ENCODE results near the gene ARHGAP19.

The ARHGAP19 gene, protein sequence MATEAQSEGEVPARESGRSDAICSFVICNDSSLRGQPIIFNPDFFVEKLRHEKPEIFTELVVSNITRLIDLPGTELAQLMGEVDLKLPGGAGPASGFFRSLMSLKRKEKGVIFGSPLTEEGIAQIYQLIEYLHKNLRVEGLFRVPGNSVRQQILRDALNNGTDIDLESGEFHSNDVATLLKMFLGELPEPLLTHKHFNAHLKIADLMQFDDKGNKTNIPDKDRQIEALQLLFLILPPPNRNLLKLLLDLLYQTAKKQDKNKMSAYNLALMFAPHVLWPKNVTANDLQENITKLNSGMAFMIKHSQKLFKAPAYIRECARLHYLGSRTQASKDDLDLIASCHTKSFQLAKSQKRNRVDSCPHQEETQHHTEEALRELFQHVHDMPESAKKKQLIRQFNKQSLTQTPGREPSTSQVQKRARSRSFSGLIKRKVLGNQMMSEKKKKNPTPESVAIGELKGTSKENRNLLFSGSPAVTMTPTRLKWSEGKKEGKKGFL

DNA sequence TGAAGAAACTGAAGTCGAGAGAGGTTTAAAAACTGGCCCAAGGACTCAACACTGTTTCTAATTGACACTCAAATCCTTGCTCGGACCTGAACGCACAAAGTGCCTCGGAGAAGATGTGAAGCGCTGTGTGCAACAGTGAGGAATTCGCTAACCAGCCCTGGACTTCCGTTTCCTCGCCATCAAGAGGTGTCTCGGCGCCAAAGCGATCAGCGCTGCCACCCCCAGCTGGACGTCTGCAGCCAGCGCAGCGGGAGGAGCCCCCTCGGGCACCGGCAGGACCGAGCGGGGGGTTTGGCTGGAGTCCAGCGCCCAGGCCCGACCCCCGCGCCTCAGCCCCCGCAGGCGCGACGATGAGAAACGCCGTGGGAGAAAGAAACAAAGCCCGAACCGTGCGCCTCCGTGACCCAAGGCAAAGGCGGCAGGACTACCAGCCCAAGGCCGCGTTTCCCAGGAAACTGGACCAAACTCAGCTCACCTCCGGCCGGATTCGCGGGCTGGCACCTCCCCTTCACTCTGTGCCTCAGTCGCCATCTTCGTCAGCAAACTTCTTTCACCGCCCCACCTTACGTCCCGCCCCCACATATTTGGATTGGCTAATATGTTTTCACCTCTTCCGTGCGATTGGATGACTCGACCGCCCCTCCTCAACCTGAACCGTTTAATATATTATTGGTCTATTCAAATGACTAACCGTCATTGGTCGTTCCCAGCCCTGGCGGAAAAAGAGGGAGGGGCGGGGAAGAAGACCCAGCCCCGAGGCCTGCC lies at the start of gene ARHGAP19:
Gene ARHGAP19 (minus strand): TSS at position 541 of the 765 bp plus-strand sequence. CDS start 10 bp downstream, at position 531.
- Mint-ChIP-seq H3K27me3 (no peaks in the 10 kb centered on the region), H3K4me1 (ENCODE audit: low read depth) (peaks cover 17% of the 10 kb centered on the region), H3K4me3 (peak within 1 kb of the TSS; percentile 90), H3K36me3 (no peaks in the 10 kb centered on the region), H3K9me3 (ENCODE audit: low read depth) (no peaks in the 10 kb centered on the region), H3K27ac (peak within 1 kb of the TSS; percentile 72)

DNA sequence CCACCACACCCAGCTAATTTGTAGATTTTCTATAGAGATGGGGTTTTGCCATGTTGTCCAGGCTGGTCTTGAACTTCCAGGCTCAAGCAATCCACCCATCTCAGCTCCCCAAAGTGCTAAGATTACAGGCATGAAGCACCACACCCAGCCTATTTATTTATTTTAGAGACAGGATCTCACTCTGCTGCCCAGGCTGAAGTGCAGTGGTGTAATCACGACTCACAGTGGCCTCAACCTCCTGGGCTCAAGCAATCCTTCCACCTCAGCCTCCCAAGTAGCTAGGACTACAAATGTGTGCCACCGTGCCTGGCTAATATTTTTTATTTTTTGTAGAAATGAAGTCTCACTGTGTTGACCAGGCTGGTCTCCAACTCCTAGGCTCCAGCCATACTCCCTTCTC lies 49.0 kb upstream of the ARHGAP19 start:
- H3K27ac Mint-ChIP-seq = no peak overlapping the region
- H3K4me3 Mint-ChIP-seq = no peak overlapping the region

DNA sequence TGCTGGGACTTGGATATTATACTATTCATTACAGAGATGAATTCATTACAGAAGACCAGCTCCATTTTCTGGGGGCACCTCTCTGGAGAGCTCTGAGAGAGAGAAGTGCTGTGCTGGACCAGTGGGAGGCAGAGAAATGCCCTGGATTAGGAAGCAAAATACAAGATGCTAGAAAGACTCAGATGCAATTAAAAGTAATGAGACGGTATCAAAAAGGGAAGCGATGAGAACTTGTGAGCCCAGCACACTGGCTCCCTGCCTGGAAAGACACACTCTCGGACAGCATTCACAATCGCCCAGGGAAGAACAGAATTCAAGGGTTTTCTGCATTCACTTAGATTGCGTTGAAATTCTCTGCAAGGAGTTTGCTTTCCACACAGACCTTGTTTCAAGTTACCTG lies 45.6 kb upstream of the ARHGAP19 start:
- Mint-ChIP-seq H3K36me3 (no peaks in the 10 kb centered on the region), H3K4me1 (ENCODE audit: low read depth) (peaks cover 12% of the 10 kb centered on the region), H3K4me3 (no peak overlapping the region), H3K27me3 (no peaks in the 10 kb centered on the region), H3K27ac (no peak overlapping the region), H3K9me3 (ENCODE audit: low read depth) (no peaks in the 10 kb centered on the region)

More for the DNA sequence above, 49.0 kb upstream of the ARHGAP19 start:
- Mint-ChIP-seq H3K36me3 (no peaks in the 10 kb centered on the region), H3K27me3 (no peaks in the 10 kb centered on the region), H3K9me3 (ENCODE audit: low read depth) (no peaks in the 10 kb centered on the region), H3K4me1 (ENCODE audit: low read depth) (peaks cover 2% of the 10 kb centered on the region)

DNA sequence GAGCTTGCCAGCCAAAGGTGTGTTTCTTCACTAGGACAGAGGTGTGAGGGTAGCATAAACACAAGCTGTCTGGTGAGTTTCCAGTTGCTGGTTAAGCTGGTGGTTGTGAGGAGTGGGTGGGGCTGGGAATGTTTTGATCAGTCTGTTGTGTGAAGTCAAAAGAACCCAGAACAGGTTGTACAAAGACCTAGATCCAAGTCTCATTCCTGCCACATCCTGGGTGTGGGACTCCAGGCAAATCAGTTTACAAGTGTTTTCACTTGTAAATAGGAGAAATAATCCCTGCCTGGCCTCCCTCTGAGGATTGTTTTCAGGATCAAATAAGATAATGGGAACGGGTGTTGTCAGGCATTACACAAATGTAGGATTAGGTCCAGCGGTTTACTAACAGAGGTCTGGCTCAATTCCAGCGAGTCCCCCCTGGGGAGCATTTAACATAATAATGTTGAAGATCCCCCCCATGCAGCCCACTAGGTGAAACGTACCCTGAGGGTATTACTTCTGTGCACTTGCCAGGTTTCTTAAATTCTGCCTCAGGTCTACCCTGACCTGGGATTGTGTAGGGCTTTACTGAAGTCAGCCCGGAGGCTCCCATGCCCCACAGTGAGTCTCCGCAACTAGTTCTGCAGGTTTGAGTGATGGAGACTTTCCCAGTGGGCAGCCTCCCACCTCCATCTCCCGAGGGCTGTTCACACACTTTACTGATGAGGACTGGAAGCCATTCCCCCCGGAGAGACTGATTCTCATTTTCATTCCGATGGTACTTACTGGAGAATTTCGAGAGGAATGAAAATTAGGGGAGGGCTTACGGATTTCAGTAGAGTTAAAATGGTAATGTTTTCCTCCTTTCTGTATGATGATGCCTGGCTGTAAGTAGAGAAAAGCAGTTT lies 44.8 kb upstream of the ARHGAP19 start:
- no peaks in the 10 kb centered on the region for H3K27me3 Mint-ChIP-seq
- H3K36me3 Mint-ChIP-seq = no peaks in the 10 kb centered on the region
- H3K27ac Mint-ChIP-seq = peak overlapping the region; percentile 16
- H3K9me3 Mint-ChIP-seq (ENCODE audit: low read depth) = no peaks in the 10 kb centered on the region
- no peak overlapping the region for H3K4me3 Mint-ChIP-seq
- H3K4me1 Mint-ChIP-seq (ENCODE audit: low read depth) = peaks cover 21% of the 10 kb centered on the region

DNA sequence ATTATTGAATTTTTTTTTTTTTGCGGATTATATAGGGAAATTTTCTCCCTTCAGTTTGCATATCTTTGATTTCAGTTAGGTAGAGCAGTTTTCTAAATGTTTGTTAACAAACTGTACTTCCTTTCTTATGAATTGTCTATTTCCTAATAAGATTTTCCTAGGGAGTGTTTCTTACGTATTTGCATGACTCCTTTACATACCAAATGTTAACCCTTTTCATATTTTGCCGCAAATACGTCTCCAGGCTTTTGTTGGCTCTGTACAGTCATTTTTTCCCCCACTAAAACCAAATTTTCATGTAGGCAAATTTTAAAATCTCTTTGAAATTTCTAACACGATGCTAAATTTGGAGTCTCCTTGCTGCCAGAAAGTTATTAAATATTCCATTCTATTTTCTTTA lies 44.0 kb upstream of the ARHGAP19 start:
- H3K9me3 Mint-ChIP-seq (ENCODE audit: low read depth) = no peaks in the 10 kb centered on the region
- H3K4me1 Mint-ChIP-seq (ENCODE audit: low read depth) = peaks cover 27% of the 10 kb centered on the region
- no peaks in the 10 kb centered on the region for H3K27me3 Mint-ChIP-seq
- peak overlapping the region; percentile 16 for H3K27ac Mint-ChIP-seq
- H3K4me3 Mint-ChIP-seq = peak overlapping the region; percentile 77
- no peaks in the 10 kb centered on the region for H3K36me3 Mint-ChIP-seq

DNA sequence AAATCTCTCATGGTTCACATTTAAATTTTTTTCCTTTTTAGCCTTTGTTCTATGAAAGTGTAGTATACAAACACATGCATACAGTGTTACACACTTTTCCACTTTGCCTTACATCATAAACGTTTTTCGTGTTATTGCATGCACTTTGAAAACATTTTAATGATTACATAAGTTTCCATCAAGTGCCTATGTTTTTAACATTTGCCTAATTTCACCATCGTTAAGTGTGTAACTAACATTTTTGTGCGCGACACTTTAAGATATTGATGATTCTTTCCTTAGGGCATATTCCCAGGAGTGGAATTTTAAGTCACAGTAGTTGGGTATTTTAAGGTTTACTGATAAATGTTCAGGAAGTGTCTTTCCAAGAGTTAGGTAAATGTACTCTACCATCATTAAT lies 43.6 kb upstream of the ARHGAP19 start:
- Mint-ChIP-seq H3K4me1 (ENCODE audit: low read depth) (peaks cover 31% of the 10 kb centered on the region), H3K27ac (peak overlapping the region; percentile 81), H3K4me3 (peak overlapping the region; percentile 77), H3K36me3 (no peaks in the 10 kb centered on the region), H3K27me3 (no peaks in the 10 kb centered on the region), H3K9me3 (ENCODE audit: low read depth) (no peaks in the 10 kb centered on the region)

DNA sequence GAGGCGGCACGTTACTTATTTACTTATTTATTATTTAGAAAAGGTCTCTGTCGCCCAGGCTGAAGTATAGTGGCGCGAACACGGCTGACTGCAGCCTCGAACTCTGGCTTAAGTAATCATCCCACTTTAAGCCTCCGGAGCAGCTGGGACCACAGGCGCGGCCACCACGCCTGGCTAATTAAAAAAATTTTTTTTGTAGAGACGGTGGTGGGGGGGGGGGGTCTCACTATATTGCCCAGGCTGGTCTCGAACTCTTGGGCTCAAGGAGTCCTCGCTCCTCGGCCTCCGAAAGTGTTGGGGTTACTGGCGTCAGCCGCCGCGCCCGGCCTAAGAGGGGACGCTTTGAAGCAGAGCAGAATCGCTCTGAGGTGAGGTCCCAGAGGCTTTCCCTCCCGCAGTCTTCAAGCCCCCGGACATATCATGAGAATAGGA lies 42.8 kb upstream of the ARHGAP19 start:
- Mint-ChIP-seq H3K36me3 (no peaks in the 10 kb centered on the region), H3K4me3 (peak overlapping the region; percentile 65), H3K27ac (peak overlapping the region; percentile 34)

DNA sequence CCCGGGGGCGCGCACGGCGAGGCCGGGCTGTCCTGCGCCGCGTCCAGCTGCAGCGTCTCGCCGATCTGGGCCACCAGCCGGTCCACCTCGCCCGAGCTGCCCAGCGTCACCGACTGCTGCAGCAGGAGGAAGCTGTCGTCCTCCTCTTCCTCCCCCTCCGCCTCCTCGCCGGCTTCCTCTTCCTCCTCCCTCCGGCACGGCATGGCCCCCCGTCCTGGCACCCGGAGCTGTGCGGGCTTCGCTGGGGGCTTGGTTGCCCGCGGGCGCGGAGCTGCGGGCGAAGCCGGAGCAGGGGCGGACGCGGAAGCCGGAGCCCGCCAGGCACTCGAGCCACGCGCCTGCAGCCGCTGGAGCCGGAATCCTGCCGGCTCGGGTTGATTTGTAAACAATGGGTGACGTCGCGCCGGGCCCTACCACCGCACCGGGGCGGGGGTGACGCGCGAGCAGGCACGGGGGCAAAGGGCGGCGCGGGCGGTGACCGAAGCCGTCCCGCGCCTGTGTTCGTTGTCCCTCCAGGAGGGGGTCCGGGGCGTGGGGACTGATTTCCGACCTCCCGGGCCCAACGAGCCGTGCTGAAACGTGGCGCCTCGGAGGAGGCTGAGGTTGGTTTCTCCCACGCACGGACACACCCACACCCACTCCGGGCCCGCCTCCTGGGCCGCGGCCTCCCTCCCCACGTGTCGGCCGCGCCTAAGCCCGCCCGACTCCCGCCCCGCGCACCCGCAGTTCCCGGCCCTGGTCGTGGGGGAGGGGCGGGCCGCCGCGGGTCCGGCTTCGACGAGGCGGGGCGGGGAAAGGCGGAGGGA lies 42.1 kb upstream of the ARHGAP19 start, which contains the start of gene FRAT2:
Gene FRAT2 (minus strand): TSS at position 360 of the 806 bp plus-strand sequence. CDS start 157 bp downstream, at position 203.
- Mint-ChIP-seq H3K27me3 (no peaks in the 10 kb centered on the region), H3K9me3 (ENCODE audit: low read depth) (no peaks in the 10 kb centered on the region), H3K4me1 (ENCODE audit: low read depth) (peaks cover 40% of the 10 kb centered on the region), H3K4me3 (peak within 1 kb of the TSS; percentile 90), H3K36me3 (no peaks in the 10 kb centered on the region), H3K27ac (peak within 1 kb of the TSS; percentile 89)

More for the DNA sequence above, 42.8 kb upstream of the ARHGAP19 start:
- no peaks in the 10 kb centered on the region for H3K27me3 Mint-ChIP-seq
- peaks cover 36% of the 10 kb centered on the region for H3K4me1 Mint-ChIP-seq (ENCODE audit: low read depth)
- H3K9me3 Mint-ChIP-seq (ENCODE audit: low read depth) = no peaks in the 10 kb centered on the region

DNA sequence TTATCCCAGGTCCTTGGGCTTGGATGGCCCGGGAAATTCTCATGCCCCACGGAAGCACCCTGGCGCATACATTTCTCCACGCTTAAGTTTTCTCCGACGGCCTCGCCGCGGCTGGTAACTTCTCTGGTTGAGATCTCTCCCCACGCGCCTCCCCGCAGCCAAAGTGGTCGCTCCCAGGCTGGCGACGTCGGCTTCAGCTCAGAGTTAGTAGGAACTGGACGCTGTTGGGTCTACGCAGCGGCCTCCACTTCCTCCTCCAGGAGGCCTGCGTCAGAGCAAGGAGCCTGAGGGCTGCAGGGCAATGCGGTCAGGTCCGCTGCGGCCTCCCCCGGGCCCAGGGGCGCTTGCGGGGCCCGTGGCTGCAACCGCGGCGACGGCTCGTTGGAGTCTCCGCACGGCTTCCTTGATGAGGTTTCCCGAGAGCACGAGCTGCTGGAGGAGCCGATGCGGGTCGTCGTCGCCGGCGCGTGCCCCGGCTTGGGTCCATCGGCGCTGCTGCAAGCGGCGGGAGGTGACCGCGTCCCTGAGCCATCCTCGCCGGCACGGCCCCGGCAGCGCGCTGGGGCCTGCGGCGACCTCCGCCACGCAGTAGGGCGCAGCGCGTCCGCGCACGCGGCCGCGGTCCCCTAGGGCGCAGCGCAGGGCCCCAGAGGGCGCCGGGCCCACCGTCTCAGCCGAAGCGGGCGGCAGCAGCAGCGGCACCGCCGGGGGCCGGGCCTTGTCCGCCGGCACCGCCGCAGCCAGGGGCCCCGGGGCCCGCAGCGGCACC lies 41.3 kb upstream of the ARHGAP19 start:
- Mint-ChIP-seq H3K27ac (peak overlapping the region; percentile 89), H3K4me1 (ENCODE audit: low read depth) (peaks cover 47% of the 10 kb centered on the region), H3K36me3 (peaks cover under 1% of the 10 kb centered on the region), H3K4me3 (peak overlapping the region; percentile 90), H3K27me3 (no peaks in the 10 kb centered on the region), H3K9me3 (ENCODE audit: low read depth) (no peaks in the 10 kb centered on the region)

DNA sequence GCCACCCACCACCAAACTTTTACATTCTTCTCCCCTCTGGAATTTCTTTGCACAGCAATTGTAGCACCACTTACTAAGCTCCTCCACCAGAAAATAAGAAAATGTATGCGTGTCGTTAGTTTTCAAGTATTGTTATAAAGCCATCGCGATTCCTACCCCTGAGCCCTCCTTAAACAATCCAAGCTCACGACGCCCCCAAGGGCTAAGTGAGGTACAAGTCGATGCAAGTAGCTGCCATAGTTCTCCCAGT lies 40.8 kb upstream of the ARHGAP19 start:
- no peaks in the 10 kb centered on the region for H3K9me3 Mint-ChIP-seq (ENCODE audit: low read depth)
- peaks cover 2% of the 10 kb centered on the region for H3K36me3 Mint-ChIP-seq
- H3K27ac Mint-ChIP-seq = peak overlapping the region; percentile 89
- H3K4me1 Mint-ChIP-seq (ENCODE audit: low read depth) = peaks cover 52% of the 10 kb centered on the region
- no peaks in the 10 kb centered on the region for H3K27me3 Mint-ChIP-seq
- H3K4me3 Mint-ChIP-seq = peak overlapping the region; percentile 90

DNA sequence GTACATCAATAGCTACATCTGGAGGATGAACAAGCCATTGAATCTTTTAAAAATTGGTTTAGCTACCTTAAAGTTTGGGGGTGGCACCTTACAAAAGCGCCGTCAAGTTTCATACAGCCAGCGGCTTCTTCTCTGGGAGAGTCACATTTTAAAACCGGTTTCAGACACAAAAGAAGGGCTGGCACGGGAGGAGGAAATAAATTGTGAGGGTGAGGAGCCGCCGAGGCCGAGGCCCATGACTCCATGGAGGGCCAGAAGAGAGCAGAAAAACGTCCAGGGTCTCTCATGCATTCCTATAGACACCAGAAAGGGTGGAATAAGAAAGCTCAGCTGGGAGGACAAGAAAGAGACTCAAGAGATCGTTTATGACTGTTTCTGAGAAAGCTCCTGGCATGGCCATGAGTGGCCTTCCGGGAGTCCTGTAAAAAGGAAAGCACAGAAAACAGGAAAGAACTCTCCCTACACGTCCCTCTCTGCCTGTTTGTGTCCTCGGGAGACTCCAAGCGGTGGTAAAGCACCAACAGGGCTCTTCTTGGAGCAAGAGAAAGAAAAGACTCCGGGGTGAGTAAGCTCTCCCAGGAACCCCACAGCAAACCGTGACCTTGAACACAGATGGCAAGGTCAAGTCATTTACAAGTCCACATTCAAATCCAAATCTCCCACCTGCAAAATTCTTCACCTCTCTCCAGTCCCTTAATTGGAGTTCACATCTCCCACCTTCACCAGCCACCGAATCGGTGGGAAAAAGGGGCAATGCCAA lies 40.3 kb upstream of the ARHGAP19 start:
- peaks cover 2% of the 10 kb centered on the region for H3K36me3 Mint-ChIP-seq
- H3K27ac Mint-ChIP-seq = peak overlapping the region; percentile 89
- no peaks in the 10 kb centered on the region for H3K9me3 Mint-ChIP-seq (ENCODE audit: low read depth)
- H3K4me3 Mint-ChIP-seq = peak overlapping the region; percentile 90
- peaks cover 56% of the 10 kb centered on the region for H3K4me1 Mint-ChIP-seq (ENCODE audit: low read depth)
- H3K27me3 Mint-ChIP-seq = no peaks in the 10 kb centered on the region

DNA sequence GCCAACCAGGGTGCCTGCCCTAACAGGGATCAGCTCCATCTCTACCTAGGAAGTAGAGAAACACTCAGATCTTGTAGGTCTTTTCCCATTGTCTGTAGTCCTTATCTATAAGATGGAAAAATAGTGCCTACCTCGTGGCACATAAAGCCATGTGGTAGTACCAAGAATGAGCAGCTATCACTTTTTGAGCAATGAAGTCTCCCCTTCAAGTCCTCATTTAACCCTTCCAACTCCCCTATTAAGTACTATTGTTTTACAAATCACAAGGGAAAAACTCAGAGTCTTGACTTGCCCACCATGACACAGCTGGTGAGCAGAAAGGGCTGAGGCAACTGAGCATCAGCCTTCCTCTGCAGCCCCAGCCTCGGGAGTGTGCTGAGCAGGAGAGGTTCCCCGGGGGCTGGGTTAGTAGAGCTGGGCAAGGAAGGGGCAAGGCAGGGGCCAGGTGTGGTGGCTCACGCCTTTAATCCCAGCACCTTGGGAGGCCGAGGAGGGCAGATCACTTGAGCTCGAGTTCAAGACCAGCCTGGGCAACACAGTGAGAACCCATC lies 38.8 kb upstream of the ARHGAP19 start:
- no peaks in the 10 kb centered on the region for H3K27me3 Mint-ChIP-seq
- H3K27ac Mint-ChIP-seq = peak overlapping the region; percentile 64
- H3K9me3 Mint-ChIP-seq (ENCODE audit: low read depth) = no peaks in the 10 kb centered on the region
- peaks cover 2% of the 10 kb centered on the region for H3K36me3 Mint-ChIP-seq
- peaks cover 59% of the 10 kb centered on the region for H3K4me1 Mint-ChIP-seq (ENCODE audit: low read depth)
- peak overlapping the region; percentile 90 for H3K4me3 Mint-ChIP-seq

All from activated naive CD8-positive, alpha-beta T cell (primary cell).